Caco-2 (cell line): ENCODE measurements around the gene CSAD. TPM values are rescaled to one million over a fixed set of nuclear protein-coding genes. Genes with fewer than 3 reads are reported as not detected.

Source experiments
- BruUV-seq: library from RNA; stranded (reverse); fragments of 400-500 nt; replicated peaks from 2 replicates; lab custom pipeline; 2021; lab: Mats Ljungman, UMichigan
- CTCF ChIA-PET: fragments of 300-600 bp; sonication (Branson Sonifier 250); formaldehyde crosslinking; loops from one replicate; lab custom pipeline; 2022; ENCODE audit warnings: antibody characterized with exemption; lab: Charles Lee
- POLR2A ChIA-PET: fragments of 300-600 bp; sonication (Branson Sonifier 250); formaldehyde crosslinking; loops from one replicate; lab custom pipeline; 2022; ENCODE audit warnings: antibody characterized with exemption; lab: Charles Lee
- DNase-seq, 2 experiments: peaks; one replicate each; pipeline versions ENCODE4 v3.0.0 to v3.0.0-alpha.2; 2020 to 2022
- H3K27me3 ChIP-seq: replicated peaks from 2 replicates; pipeline ENCODE4 v1.6.0; 2011; ENCODE audit warnings: low read length; ENCODE audit not compliant: control insufficient read depth, insufficient read depth
- H3K36me3 ChIP-seq: 2 replicates; pipeline ENCODE4 v1.5.1; 2011; ENCODE audit warnings: low read length; ENCODE audit not compliant: control insufficient read depth, insufficient read depth
- H3K4me1 ChIP-seq: fragments of 250-450 bp; sonication (Bioruptor Pico); 2 replicates; pipeline ENCODE4 v1.5.1; 2020; ENCODE audit warnings: mild to moderate bottlenecking
- H3K4me3 ChIP-seq: 2 replicates; pipeline ENCODE4 v1.5.1; 2011; ENCODE audit warnings: low read depth, mild to moderate bottlenecking, control low read depth, low read length
- H3K9me3 ChIP-seq: fragments of 250-450 bp; sonication (Bioruptor Pico); 2 replicates; pipeline ENCODE4 v1.5.1; 2020; ENCODE audit warnings: mild to moderate bottlenecking, moderate library complexity
- H3K27ac Mint-ChIP-seq: one replicate; pipeline ENCODE4 v1.8.0; 2022; ENCODE audit warnings: mixed read lengths; ENCODE audit not compliant: unreplicated experiment
- H3K27me3 Mint-ChIP-seq: one replicate; pipeline ENCODE4 v1.8.0; 2022; ENCODE audit warnings: mixed read lengths; ENCODE audit not compliant: insufficient read depth, unreplicated experiment
- H3K36me3 Mint-ChIP-seq: one replicate; pipeline ENCODE4 v1.8.0; 2022; ENCODE audit warnings: mild to moderate bottlenecking, mixed read lengths; ENCODE audit not compliant: insufficient read depth, unreplicated experiment
- H3K4me1 Mint-ChIP-seq: one replicate; pipeline ENCODE4 v1.8.0; 2022; ENCODE audit warnings: low read depth, mixed read lengths; ENCODE audit not compliant: unreplicated experiment
- H3K4me3 Mint-ChIP-seq: one replicate; pipeline ENCODE4 v1.8.0; 2022; ENCODE audit warnings: mild to moderate bottlenecking, moderate library complexity, mixed read lengths; ENCODE audit not compliant: unreplicated experiment
- H3K9me3 Mint-ChIP-seq: one replicate; pipeline ENCODE4 v1.8.0; 2022; ENCODE audit warnings: mixed read lengths; ENCODE audit not compliant: unreplicated experiment
- CTCF ChIP-seq, 2 experiments: fragments of 200-600 bp in 1 of 2; IDR thresholded peaks; 1 replicate in 1 of 2; 2 replicates in 1 of 2; pipeline versions ENCODE4 v1.5.1 to v1.8.0; 2011 to 2022; ENCODE audit warnings: antibody characterized with exemption in 1 of 2, control low read depth in 1 of 2, inconsistent platforms in 1 of 2, low read depth in 1 of 2, low read length in 1 of 2, mild to moderate bottlenecking in 1 of 2, moderate library complexity in 1 of 2; ENCODE audit not compliant: insufficient read depth in 1 of 2, severe bottlenecking in 1 of 2, unreplicated experiment in 1 of 2
- intact Hi-C: fragments of 100-400 bp; cut with micrococcal nuclease; formaldehyde crosslinking; loops from one replicate; pipeline ENCODE4 v1.10.0; 2022; ENCODE audit not compliant: unreplicated experiment
- total RNA-seq: library from RNA; stranded (reverse); gene quantifications from 2 replicates; pipeline ENCODE4 v1.2.3, GENCODE V29; 2022

Gene CSAD
- total RNA-seq, 1 experiment from 2014 or later = 20.1 TPM

- H3K9me3 Mint-ChIP-seq = no peaks in the 10 kb centered on the region
- H3K36me3 Mint-ChIP-seq = no peaks in the 10 kb centered on the region
- intact Hi-C loops = loop anchor here (1.0 kb wide), 1 partner anchor 8 kb away; no protein-coding TSS in a partner anchor
- H3K4me1 Mint-ChIP-seq = peaks cover 33% of the 10 kb centered on the region
- CTCF ChIA-PET = no interaction called here
- no peaks in the 10 kb centered on the region for H3K27me3 Mint-ChIP-seq
- Histone ChIP-seq H3K27me3 (no peaks in the 10 kb centered on the region), H3K36me3 (no peaks in the 10 kb centered on the region), H3K9me3 (no peaks in the 10 kb centered on the region), H3K4me1 (peaks cover 33% of the 10 kb centered on the region), H3K4me3 (no peak overlapping the region)
- H3K4me3 Mint-ChIP-seq = peak overlapping the region; percentile 26
- no TSS peak for BruUV-seq
- no peak for TF ChIP-seq CTCF (IDR thresholded peaks at IDR 0.05; ENCODE audit: insufficient read depth in 1 of 2, low read depth in 1 of 2, low read length in 1 of 2, severe bottlenecking in 1 of 2, unreplicated experiment in 1 of 2)
- POLR2A ChIA-PET = no interaction called here
- no peak overlapping the region for H3K27ac Mint-ChIP-seq
- DNase-seq = no peak
Measured at GRCh38 chr12:53229454-53229853, 48.7 kb upstream of the CSAD start.

- Histone ChIP-seq H3K36me3 (no peaks in the 10 kb centered on the region), H3K4me3 (no peak overlapping the region), H3K9me3 (no peaks in the 10 kb centered on the region), H3K27me3 (no peaks in the 10 kb centered on the region), H3K4me1 (peaks cover 30% of the 10 kb centered on the region)
- no peak for DNase-seq
- no TSS peak for BruUV-seq
- no peak overlapping the region for H3K4me3 Mint-ChIP-seq
- intact Hi-C loops = no loop called here
- no peak overlapping the region for H3K27ac Mint-ChIP-seq
- ChIA-PET CTCF (no interaction called here), POLR2A (no interaction called here)
- H3K9me3 Mint-ChIP-seq = no peaks in the 10 kb centered on the region
- no peak for TF ChIP-seq CTCF (IDR thresholded peaks at IDR 0.05; ENCODE audit: insufficient read depth in 1 of 2, low read depth in 1 of 2, low read length in 1 of 2, severe bottlenecking in 1 of 2, unreplicated experiment in 1 of 2)
- no peaks in the 10 kb centered on the region for H3K27me3 Mint-ChIP-seq
- H3K36me3 Mint-ChIP-seq = no peaks in the 10 kb centered on the region
- H3K4me1 Mint-ChIP-seq = peaks cover 36% of the 10 kb centered on the region
Measured at GRCh38 chr12:53227836-53228235, 47.1 kb upstream of the CSAD start.

- Histone ChIP-seq H3K4me3 (no peak overlapping the region), H3K4me1 (peaks cover 26% of the 10 kb centered on the region), H3K27me3 (no peaks in the 10 kb centered on the region), H3K9me3 (no peaks in the 10 kb centered on the region), H3K36me3 (no peaks in the 10 kb centered on the region)
- no peak for TF ChIP-seq CTCF (IDR thresholded peaks at IDR 0.05; ENCODE audit: insufficient read depth in 1 of 2, low read depth in 1 of 2, low read length in 1 of 2, severe bottlenecking in 1 of 2, unreplicated experiment in 1 of 2)
- CTCF ChIA-PET = no interaction called here
- Mint-ChIP-seq H3K4me3 (no peak overlapping the region), H3K27ac (no peak overlapping the region), H3K9me3 (no peaks in the 10 kb centered on the region), H3K27me3 (no peaks in the 10 kb centered on the region), H3K36me3 (no peaks in the 10 kb centered on the region), H3K4me1 (peaks cover 35% of the 10 kb centered on the region)
- POLR2A ChIA-PET = no interaction called here
- intact Hi-C loops = no loop called here
- peak in 1 of 2 experiments; percentile 14 for DNase-seq
- no TSS peak for BruUV-seq
Measured at GRCh38 chr12:53227341-53227740, 46.6 kb upstream of the CSAD start.
